Skin of body (tissue), 2 donors: ENCODE data around the gene INAFM2. TPM values are rescaled to one million over a fixed set of nuclear protein-coding genes. Genes with fewer than 3 reads are reported as not detected.
A peak's percentile ranks its signal among the peaks of the same experiment; 100 is the strongest.

Source experiments
- DNase-seq: peaks from one replicate; lab custom pipeline; 2025; lab: John Stamatoyannopoulos, UW
- total RNA-seq: library from RNA; depleted of rRNA; stranded (reverse); fragments of >200 nt; gene quantifications from one replicate; pipeline ENCODE4 v1.2.3, GENCODE V29; 2014

INAFM2 gene
- total RNA-seq: 9.3 TPM

GRCh38 chr15:40323239-40323952 is at the start of gene INAFM2:
TSS of gene INAFM2 (plus strand) at chr15:40323692. CDS start at chr15:40324056, 364 bp downstream.
- peak; percentile 88 for DNase-seq

DNA sequence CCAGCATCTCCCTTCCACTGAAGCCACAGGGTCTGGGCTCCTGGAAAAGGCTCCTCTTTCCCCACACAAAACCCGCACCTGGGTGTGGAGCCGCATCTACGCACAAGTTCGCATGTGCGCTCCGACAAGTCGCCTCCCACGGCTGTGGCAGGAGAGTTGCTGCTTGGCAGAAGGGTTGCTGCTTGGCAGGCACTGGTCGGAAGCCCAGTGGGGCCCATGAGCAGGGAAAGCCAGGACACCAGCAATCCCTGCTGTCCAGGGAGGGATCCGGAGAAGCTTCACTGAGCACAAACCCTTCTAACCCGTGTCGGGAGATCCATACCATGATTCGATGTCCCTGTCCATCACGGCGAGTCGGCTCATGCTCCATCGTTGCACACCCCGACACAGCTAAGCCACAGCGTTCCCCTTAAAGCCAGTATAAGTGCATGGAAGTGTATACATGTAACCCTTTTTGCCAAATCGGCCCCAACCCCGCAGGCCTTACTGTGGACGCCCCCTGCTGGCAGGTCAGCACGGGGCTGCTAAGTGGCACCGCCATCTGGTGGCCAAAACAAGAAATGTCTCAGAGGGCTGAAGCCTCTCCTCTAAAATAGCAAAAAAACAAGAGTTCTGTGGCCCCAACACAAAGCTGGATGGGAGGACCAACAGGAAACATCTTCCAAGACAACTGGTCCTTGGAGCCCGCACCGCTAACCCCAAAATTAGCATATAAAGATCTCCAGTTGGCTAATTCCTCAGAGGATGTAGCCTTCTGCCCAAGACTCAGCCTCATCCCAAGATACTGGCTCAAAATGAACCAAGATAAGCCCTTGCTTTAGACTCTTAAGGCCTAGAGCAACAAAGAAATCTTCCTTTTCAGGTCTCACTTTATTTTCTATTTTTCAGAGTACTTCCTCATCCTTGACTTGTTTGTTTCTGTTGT is 48.9 kb upstream of the INAFM2 start:
- peak; percentile 65 for DNase-seq

DNA sequence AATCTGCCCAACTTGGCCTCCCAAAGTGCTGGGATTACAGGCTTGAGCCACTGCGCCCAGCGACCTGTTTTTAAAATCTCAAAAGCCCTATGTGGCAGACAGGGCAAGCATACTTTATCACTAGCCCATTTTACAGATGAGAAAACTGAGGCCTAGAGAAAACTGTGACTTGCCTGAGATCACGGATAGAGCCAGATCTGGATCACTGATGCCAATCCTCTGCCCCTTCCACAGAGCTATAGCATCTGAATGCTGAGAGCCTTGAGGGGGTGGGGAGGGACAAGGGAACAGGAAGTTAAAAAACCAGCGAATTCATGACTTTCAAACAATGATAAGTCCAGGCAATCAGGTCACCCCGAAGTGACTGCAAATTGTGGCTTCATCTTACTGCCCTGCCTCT is 48.0 kb upstream of the INAFM2 start:
- no peak for DNase-seq

DNA sequence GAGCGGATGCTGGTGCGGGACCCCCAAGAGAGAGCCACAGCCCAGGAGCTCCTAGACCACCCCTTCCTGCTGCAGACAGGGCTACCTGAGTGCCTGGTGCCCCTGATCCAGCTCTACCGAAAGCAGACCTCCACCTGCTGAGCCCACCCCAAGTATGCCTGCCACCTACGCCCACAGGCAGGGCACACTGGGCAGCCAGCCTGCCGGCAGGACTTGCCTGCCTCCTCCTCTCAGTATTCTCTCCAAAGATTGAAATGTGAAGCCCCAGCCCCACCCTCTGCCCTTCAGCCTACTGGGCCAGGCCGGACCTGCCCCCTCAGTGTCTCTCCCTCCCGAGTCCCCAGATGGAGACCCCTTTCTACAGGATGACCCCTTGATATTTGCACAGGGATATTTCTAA is 47.5 kb upstream of the INAFM2 start:
- DNase-seq: no peak

DNA sequence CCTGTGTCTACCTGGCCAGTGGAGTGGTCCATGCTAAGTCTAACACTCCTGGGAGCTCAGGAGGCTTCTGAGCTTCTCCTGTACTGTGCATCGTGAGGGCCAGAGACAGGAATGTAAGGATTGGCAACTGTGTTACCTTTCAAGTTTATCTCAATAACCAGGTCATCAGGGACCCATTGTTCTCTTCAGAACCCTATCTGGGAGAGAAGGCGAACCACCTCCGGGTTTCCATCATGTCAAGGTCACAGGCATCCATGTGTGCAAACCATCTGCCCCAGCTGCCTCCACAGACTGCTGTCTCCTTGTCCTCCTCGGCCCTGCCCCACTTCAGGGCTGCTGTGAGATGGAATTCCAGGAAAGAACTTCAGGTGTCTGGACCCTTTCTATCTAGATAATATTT is 46.6 kb upstream of the INAFM2 start:
- no peak for DNase-seq

- no peak for DNase-seq
Measured at GRCh38 chr15:40277471-40277870, 46.0 kb upstream of the INAFM2 start.

- no peak for DNase-seq
Measured at GRCh38 chr15:40278026-40278425, 45.5 kb upstream of the INAFM2 start.

DNA sequence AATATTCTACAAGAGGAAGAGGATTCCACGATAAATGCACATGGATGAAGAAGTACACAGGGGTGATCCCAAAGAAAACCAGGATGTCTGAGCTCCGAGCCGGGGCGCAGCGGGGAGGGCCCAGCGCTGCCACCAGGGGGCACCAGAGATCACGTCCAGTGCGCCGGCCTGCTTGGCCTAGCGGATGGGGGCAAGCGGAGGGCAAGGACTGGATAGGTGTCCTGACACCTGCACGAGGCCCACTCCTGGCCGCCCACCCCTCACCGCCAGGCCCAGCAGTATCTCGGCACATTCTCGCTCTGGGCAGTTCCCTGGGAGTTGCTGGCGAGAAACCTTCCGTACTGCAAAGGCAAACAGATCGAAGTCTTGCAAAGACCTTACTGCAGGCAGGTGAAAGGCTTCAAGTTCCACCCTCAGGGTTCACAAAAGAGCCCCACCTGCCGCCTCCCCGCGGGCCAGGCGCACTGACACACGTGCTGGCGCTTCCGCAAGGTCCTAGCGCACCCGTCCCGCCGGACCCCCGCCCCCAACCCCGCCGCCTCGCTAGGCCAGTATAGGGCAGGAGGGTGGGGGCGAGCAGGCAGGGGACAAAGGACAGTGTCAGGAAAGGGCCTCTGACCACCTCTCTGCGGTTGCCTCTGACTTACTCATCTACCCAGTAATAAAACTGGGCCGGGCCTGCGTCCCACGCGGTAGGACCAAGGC is 43.9 kb upstream of the INAFM2 start:
- DNase-seq: no peak

DNA sequence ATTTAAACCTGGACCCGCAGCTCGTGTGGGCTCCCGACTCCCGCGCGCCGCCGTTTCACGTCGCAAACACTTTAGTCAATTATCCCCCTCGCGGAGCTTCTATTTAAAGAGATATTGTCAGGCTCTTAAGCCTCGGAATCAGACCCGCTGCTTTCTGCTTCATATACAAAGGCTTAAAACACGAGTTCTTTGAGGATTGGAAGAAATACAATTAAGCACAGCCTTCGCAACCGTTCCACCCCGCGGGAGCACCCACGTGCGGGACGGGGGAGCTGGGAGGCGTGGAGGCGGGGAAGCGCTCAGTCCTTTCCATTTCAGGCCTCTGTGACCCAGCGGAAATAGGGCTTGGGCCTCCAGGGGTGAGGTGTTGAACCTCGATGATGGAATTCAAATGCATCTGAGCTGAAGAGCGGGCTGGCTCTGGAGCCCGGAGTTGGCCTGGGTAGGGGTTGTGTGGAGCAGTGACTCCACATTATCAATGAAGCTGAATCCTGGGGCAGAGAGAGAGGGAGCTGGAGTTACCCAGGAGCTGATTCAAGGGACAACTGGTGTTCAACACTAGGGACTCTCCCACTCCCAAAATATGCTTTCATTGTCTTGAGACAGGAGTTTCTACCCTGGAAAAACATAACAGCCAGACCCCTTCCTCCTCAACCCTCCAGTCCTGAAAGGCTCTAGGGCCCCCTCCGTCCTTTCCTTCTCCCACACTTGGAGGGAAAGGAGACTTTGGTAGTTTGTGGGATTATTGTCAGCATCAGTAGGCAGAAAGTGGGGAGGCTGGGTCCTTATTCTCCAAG is 43.0 kb upstream of the INAFM2 start:
- no peak for DNase-seq

GRCh38 chr15:40281057-40281800 is 42.3 kb upstream of the INAFM2 start:
- DNase-seq: no peak

GRCh38 chr15:40281801-40282146 is 41.7 kb upstream of the INAFM2 start:
- no peak for DNase-seq

GRCh38 chr15:40282147-40282868 is 41.2 kb upstream of the INAFM2 start:
- no peak for DNase-seq

DNA sequence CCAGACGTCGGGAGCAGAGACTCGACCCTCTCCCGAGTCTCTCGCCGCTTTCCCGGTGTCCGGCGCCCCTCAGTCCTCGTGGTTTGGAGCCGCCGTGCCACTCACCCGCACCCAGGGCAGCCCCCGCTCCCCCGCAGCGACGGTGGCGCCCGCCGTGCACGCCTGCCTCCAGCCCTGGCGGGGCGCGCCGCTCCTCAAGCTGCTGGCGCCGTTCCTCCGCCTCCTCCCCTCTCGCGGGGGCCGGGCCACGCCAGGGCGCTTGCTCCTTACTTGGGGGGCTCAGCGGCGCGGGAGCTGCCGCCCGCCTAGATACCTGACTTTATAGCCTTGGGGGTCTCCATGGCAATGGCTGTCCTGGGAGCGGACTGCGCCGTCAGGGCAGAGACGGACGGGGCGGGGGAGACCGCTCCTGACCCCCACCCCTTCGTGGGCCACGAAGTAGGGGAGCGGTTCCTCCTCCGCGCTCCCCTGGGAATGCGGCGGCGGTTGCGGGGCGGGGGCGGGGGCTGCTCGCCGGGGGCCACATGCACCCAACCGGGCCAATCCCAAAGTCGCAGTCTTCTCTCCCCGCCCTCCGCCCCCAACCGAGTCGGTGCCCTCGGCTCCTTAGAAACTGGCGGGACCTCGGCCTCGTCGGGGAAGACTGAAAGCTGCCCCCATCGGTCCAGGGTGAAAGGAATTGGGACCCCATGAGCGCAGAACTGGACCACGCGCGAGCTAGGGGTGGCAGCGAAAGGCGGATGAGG is 40.5 kb upstream of the INAFM2 start, which contains the start of gene ANKRD63:
ANKRD63 (minus strand) TSS at position 196 of the 746 bp plus-strand sequence. CDS start 478 bp downstream, outside the sequence.
- no peak for DNase-seq

DNA sequence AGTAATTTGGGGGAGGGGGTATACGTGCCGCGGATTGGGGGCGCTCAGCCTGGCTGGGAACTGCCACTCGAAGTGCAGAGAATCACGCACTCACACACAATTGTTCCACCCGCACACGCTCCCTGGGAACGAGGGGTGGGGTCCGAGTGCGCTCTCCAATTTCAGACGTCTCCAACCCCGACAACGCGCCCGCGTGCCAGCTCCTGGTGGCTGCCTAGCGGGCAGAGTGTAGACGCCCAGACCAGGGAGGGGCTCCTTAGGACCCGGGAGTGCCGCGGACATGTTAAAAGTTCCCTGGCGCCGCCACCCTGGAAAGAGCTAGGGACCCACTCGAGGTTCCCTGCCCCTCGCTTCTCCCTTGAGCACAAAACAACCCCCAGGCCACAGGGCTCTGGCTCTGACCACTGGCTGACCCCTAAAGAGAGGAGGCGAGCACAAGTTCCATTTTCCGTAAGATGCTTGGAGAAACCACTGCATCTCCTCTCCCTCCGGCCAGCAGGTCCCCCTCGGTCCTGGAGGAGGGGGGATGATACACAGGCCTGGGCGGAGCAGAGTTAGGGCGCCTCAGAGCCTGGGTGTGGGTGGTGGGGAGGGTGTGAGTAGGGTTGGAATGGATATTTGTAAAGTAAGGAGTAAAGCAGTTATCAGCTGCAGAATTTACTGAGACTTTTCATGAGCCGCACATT is 39.7 kb upstream of the INAFM2 start:
- DNase-seq: no peak

- peak; percentile 84 for DNase-seq
Measured at GRCh38 chr15:40285151-40285550, 38.3 kb upstream of the INAFM2 start.

DNA sequence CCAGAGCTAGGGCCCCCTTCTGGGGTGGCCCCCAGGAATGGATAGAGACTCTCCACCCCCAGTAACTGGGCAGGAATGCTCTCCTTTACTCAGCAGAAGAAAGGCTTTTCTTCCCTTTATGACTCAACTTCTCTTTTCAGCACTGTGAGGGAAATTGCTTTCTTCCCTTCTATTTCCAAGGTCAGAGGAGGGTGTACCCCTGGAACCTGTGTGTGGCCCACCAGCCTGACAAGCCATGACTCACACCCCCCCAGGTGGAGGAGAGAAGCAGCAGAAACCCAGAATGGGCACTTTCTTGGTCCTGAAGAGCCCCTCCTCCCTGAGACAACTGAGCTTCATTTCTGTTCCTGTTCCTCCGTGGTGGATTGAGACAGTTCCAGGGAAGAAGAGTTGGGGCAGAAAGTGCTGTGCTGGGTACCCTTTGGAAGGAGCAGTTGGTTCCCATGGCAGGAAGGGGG is 37.9 kb upstream of the INAFM2 start:
- DNase-seq: no peak

- DNase-seq: no peak
Measured at GRCh38 chr15:40286061-40286532, 37.4 kb upstream of the INAFM2 start.

GRCh38 chr15:40286794-40287193 is 36.7 kb upstream of the INAFM2 start:
- no peak for DNase-seq
